ENCODE data around the gene OR10K1. TPM values are rescaled to one million over a fixed set of nuclear protein-coding genes. Genes with fewer than 3 reads are reported as not detected.

The OR10K1 gene
- total RNA-seq, 4 donors from 2014 or later = not detected

GRCh38 chr1:158496374-158496773 lies 34.7 kb downstream of the OR10K1 start:
- no peak for DNase-seq (ENCODE audit: low spot score in 2 of 2)
- 26 to 34% methylated on average over 2 of the region's 2 CpGs for WGBS, 2 donors
- intact Hi-C loops (cut with DNase I; ENCODE audit: low total_unique reads) = no loop called here
- TF ChIP-seq, protein P1, sequence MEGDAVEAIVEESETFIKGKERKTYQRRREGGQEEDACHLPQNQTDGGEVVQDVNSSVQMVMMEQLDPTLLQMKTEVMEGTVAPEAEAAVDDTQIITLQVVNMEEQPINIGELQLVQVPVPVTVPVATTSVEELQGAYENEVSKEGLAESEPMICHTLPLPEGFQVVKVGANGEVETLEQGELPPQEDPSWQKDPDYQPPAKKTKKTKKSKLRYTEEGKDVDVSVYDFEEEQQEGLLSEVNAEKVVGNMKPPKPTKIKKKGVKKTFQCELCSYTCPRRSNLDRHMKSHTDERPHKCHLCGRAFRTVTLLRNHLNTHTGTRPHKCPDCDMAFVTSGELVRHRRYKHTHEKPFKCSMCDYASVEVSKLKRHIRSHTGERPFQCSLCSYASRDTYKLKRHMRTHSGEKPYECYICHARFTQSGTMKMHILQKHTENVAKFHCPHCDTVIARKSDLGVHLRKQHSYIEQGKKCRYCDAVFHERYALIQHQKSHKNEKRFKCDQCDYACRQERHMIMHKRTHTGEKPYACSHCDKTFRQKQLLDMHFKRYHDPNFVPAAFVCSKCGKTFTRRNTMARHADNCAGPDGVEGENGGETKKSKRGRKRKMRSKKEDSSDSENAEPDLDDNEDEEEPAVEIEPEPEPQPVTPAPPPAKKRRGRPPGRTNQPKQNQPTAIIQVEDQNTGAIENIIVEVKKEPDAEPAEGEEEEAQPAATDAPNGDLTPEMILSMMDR (IDR thresholded peaks at IDR 0.05) = no peak
- TF ChIP-seq POLR2A (IDR thresholded peaks at IDR 0.05) = no peak
- no peak overlapping the region for H3K4me3 ChIP-seq (ENCODE audit: low read depth, poor library complexity, severe bottlenecking)

DNA sequence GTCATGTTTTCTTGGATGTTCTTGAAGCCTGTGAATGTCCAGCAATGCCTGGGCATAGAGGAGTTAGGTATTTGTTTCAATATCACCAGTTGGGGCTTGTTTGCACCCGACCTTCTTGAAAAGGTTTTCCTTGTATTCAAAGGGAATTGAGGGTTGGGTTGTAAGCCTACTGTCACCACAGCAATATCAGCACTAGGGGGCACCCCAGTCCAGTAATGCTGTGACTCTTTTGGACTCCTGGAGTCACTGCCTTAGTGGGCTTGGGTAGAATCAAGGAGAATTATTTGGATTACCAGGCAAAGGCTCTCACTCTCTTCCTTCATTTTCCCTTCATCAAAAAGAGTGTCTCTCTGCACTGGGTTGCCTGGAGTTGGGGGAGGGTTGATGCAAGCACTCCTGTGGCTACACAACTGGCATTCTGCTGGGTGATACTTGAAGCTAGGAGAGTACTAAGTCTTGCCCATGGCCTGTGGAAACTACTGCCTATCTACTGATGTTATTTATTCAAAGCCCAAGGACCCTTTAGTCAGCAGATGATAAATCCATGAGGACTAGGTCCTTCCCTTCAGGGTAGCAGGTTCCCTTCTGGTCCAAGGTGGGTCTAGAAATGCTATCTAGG lies 44.8 kb downstream of the OR10K1 start:
- H3K4me3 ChIP-seq (ENCODE audit: low read depth, poor library complexity, severe bottlenecking) = no peak overlapping the region
- intact Hi-C loops (cut with DNase I; ENCODE audit: low total_unique reads) = loop anchor here (2.0 kb wide), 1 partner anchor 46 kb away; no protein-coding TSS in a partner anchor
- 31 to 45% methylated on average over 1 of the region's 1 CpG for WGBS, 2 donors
- no peak for TF ChIP-seq POLR2A (IDR thresholded peaks at IDR 0.05)
- TF ChIP-seq, protein P1 (IDR thresholded peaks at IDR 0.05) = no peak
- no peak for DNase-seq (ENCODE audit: low spot score in 2 of 2)

- WGBS, 2 donors = 89 to 90% methylated on average over 2 of the region's 2 CpGs
- no peak for DNase-seq (ENCODE audit: low spot score in 2 of 2)
- intact Hi-C loops (cut with DNase I; ENCODE audit: low total_unique reads) = loop anchor here (2.0 kb wide), 1 partner anchor 45 kb away; no protein-coding TSS in a partner anchor
- TF ChIP-seq POLR2A (IDR thresholded peaks at IDR 0.05) = no peak
- TF ChIP-seq, protein P1 (IDR thresholded peaks at IDR 0.05) = no peak
- H3K4me3 ChIP-seq (ENCODE audit: low read depth, poor library complexity, severe bottlenecking) = no peak overlapping the region
Observed at GRCh38 chr1:158507511-158507910, 45.9 kb downstream of the OR10K1 start.

DNA sequence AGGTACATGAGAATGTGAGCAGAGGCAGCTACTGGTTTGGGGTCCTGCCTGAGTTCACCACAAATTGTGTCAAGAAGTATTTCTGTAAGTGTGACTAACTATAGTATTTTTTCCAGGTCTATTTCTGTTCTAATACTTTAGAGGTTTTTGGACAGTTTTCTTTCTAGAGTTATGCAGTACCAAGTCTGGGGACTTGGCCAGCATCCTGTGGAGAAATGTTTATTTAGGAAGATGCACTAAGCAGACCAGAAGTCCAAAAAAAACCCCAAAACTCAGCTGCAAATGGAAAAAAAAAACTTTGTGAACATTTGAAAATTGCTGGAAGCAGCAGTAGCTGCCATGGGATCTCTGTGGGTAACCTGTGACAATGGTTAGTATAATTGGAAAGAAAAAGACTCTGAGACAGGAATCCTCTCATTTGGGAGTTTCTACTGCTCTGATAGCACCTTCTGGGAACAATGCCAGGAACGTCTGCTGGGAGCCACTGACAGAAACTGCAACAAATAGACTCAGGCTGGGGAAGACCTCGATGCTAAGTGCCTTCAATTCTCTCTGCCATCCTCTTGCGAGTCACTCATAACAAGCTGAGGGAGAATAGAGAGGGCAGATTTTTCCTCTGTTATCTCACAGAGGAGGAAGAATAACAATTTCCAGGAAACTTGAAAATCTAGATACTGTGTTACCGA lies 48.0 kb downstream of the OR10K1 start:
- WGBS, 2 donors = 32 to 34% methylated on average over 4 of the region's 4 CpGs
- H3K4me3 ChIP-seq (ENCODE audit: low read depth, poor library complexity, severe bottlenecking) = no peak overlapping the region
- TF ChIP-seq POLR2A (IDR thresholded peaks at IDR 0.05) = no peak
- TF ChIP-seq, protein P1 (IDR thresholded peaks at IDR 0.05) = no peak
- no peak for DNase-seq (ENCODE audit: low spot score in 2 of 2)
- intact Hi-C loops (cut with DNase I; ENCODE audit: low total_unique reads) = no loop called here

GRCh38 chr1:158516966-158517365 lies 55.3 kb downstream of the OR10K1 start:
- DNase-seq (ENCODE audit: low spot score in 2 of 2) = no peak
- no peak for TF ChIP-seq POLR2A (IDR thresholded peaks at IDR 0.05)
- TF ChIP-seq, protein P1 (IDR thresholded peaks at IDR 0.05) = no peak
- no peak overlapping the region for H3K4me3 ChIP-seq (ENCODE audit: low read depth, poor library complexity, severe bottlenecking)
- intact Hi-C loops (cut with DNase I; ENCODE audit: low total_unique reads) = no loop called here

Other genes starting within 250 kb of the OR10K1 start
- gene CD1A, start 207.4 kb upstream of the OR10K1 start, total RNA-seq = 10 to 100 TPM; 16.7 to 19.7 (median 18.0) TPM
- 1 to 10 TPM; 2.7 to 7.0 (median 5.1) TPM for gene CD1C, start 171.9 kb upstream of the OR10K1 start, total RNA-seq
- 1 to 10 TPM in 1 of 4 donors, under 1 TPM in 1, not detected in 2; 0.38 to 1.2 TPM for gene CD1B, start 130.3 kb upstream of the OR10K1 start, total RNA-seq
- gene CD1E, start 107.9 kb upstream of the OR10K1 start, total RNA-seq = 1 to 10 TPM; 5.3 to 6.7 (median 6.2) TPM
- not detected for gene OR10T2, start 62.4 kb upstream of the OR10K1 start, total RNA-seq
- not detected for gene OR10K2, start 35.6 kb upstream of the OR10K1 start, total RNA-seq
- not detected for gene OR10R2, start 10.4 kb downstream of the OR10K1 start, total RNA-seq
- not detected for gene OR6Y1, start 92.6 kb downstream of the OR10K1 start, total RNA-seq
- not detected for gene OR6P1, start 108.7 kb downstream of the OR10K1 start, total RNA-seq
- not detected for gene OR10X1, start 118.1 kb downstream of the OR10K1 start, total RNA-seq
- not detected for gene OR10Z1, start 143.4 kb downstream of the OR10K1 start, total RNA-seq
- gene SPTA1, start 224.9 kb downstream of the OR10K1 start, total RNA-seq = under 1 TPM in 1 of 4 donors, not detected in 3; 0.02 TPM
- not detected for gene OR6K2, start 238.8 kb downstream of the OR10K1 start, total RNA-seq